ENCODE results near the gene NOSIP. TPM values are rescaled to one million over a fixed set of nuclear protein-coding genes. Genes with fewer than 3 reads are reported as not detected.
A peak's percentile ranks its signal among the peaks of the same experiment; 100 is the strongest.

Gene NOSIP
- total RNA-seq, 1 experiment from 2014 or later, result 21.8 TPM

GRCh38 chr19:49595819-49596404 is 15.6 kb upstream of the NOSIP start:
- DNase-seq (ENCODE audit: extremely low read depth, low read depth), result no peak

GRCh38 chr19:49594993-49595818 is 14.8 kb upstream of the NOSIP start:
- no peak for DNase-seq (ENCODE audit: extremely low read depth, low read depth)

GRCh38 chr19:49594157-49594992 is 14.0 kb upstream of the NOSIP start:
- no peak for DNase-seq (ENCODE audit: extremely low read depth, low read depth)

GRCh38 chr19:49593233-49594113 is 13.1 kb upstream of the NOSIP start:
- peak; percentile 85 for DNase-seq (ENCODE audit: extremely low read depth, low read depth)

GRCh38 chr19:49592486-49593232 is 12.3 kb upstream of the NOSIP start:
- no peak for DNase-seq (ENCODE audit: extremely low read depth, low read depth)

- no peak for DNase-seq (ENCODE audit: extremely low read depth, low read depth)
Observed at GRCh38 chr19:49591731-49592485, 11.6 kb upstream of the NOSIP start.

- no peak for DNase-seq (ENCODE audit: extremely low read depth, low read depth)
Observed at GRCh38 chr19:49590971-49591730, 10.8 kb upstream of the NOSIP start, which contains the start of gene PRR12. Gene PRR12, plus strand, starts transcription at chr19:49591182. Its CDS starts 473 bp downstream, at chr19:49591655.

GRCh38 chr19:49590071-49590970 is 10.0 kb upstream of the NOSIP start:
- peak; percentile 90 for DNase-seq (ENCODE audit: extremely low read depth, low read depth)

- no peak for DNase-seq (ENCODE audit: extremely low read depth, low read depth)
Observed at GRCh38 chr19:49589502-49589905, 9.1 kb upstream of the NOSIP start.

GRCh38 chr19:49588365-49589122 is 8.2 kb upstream of the NOSIP start:
- DNase-seq (ENCODE audit: extremely low read depth, low read depth), result no peak

- no peak for DNase-seq (ENCODE audit: extremely low read depth, low read depth)
Observed at GRCh38 chr19:49587227-49587626, 6.9 kb upstream of the NOSIP start.

GRCh38 chr19:49585023-49585422 is 4.7 kb upstream of the NOSIP start:
- no peak for DNase-seq (ENCODE audit: extremely low read depth, low read depth)

GRCh38 chr19:49583239-49583638 is 2.9 kb upstream of the NOSIP start:
- DNase-seq (ENCODE audit: extremely low read depth, low read depth), result no peak

- DNase-seq (ENCODE audit: extremely low read depth, low read depth), result no peak
Observed at GRCh38 chr19:49581007-49581508, 702 bp upstream of the NOSIP start, which contains the start of gene PRRG2. Gene PRRG2, plus strand, starts transcription at chr19:49581316. Its CDS starts 1,904 bp downstream, at chr19:49583220.

- no peak for DNase-seq (ENCODE audit: extremely low read depth, low read depth)
Observed at GRCh38 chr19:49579947-49580263, 451 bp downstream of the NOSIP start.

GRCh38 chr19:49579193-49579592 is 1.2 kb downstream of the NOSIP start:
- no peak for DNase-seq (ENCODE audit: extremely low read depth, low read depth)
